WI38 (cell line): Measurements from ENCODE around the gene OCRL.

Experiments
- H3K4me3 ChIP-seq: 2 replicates; pipeline ENCODE4 v1.5.1; 2011; ENCODE audit warnings: low read depth, mild to moderate bottlenecking, control low read depth, low read length
- CTCF ChIP-seq: IDR thresholded peaks from 2 replicates; pipeline ENCODE4 v1.5.1; 2012; ENCODE audit warnings: low read depth, mild to moderate bottlenecking, control low read depth, low read length

OCRL gene

GRCh38 chrX:129585167-129585566, 45.1 kb downstream of the OCRL start:
- no peak for TF ChIP-seq CTCF
- no peak overlapping the region for H3K4me3 ChIP-seq

- no peak for TF ChIP-seq CTCF
- H3K4me3 ChIP-seq: no peak overlapping the region
Observed at GRCh38 chrX:129585691-129586090, 45.6 kb downstream of the OCRL start.

GRCh38 chrX:129586446-129586845, 46.4 kb downstream of the OCRL start:
- H3K4me3 ChIP-seq: no peak overlapping the region
- no peak for TF ChIP-seq CTCF

GRCh38 chrX:129590596-129590995, 50.5 kb downstream of the OCRL start:
- TF ChIP-seq CTCF: no peak
- no peak overlapping the region for H3K4me3 ChIP-seq

GRCh38 chrX:129593137-129593536, 53.1 kb downstream of the OCRL start:
- no peak for TF ChIP-seq CTCF
- H3K4me3 ChIP-seq: no peak overlapping the region

- no peak for TF ChIP-seq CTCF
- no peak overlapping the region for H3K4me3 ChIP-seq
Observed at GRCh38 chrX:129594781-129595180, 54.7 kb downstream of the OCRL start.

- no peak for TF ChIP-seq CTCF
- H3K4me3 ChIP-seq: no peak overlapping the region
Observed at GRCh38 chrX:129596077-129596476, 56.0 kb downstream of the OCRL start.
